Mesenchymal stem cell (in vitro differentiated cells and primary cell): ENCODE results near the gene GRK2.

Source experiments
- DNase-seq: peaks from one replicate; pipeline ENCODE4 v3.0.0-alpha.2; 2013
- H2AFZ ChIP-seq: one replicate; pipeline ENCODE4 v1.6.1; 2013; ENCODE audit warnings: low read depth, mild to moderate bottlenecking, control low read depth, inconsistent platforms, low read length, moderate library complexity
- H2AK5ac ChIP-seq: 2 replicates; pipeline ENCODE4 v1.6.1; 2013; ENCODE audit warnings: low read length, moderate library complexity, mild to moderate bottlenecking, inconsistent platforms; ENCODE audit not compliant: severe bottlenecking
- H2BK120ac ChIP-seq: one replicate; pipeline ENCODE4 v1.6.1; 2013; ENCODE audit warnings: low read depth, mild to moderate bottlenecking, inconsistent platforms, low read length, moderate library complexity
- H2BK12ac ChIP-seq, 2 experiments: one replicate each; pipeline ENCODE4 v1.6.1; 2013; ENCODE audit warnings: inconsistent platforms in 2 of 2, low read length in 2 of 2, mild to moderate bottlenecking in 2 of 2, moderate library complexity in 2 of 2, control low read depth in 1 of 2
- H2BK15ac ChIP-seq: one replicate; pipeline ENCODE4 v1.6.1; 2013; ENCODE audit warnings: mild to moderate bottlenecking, low read depth, inconsistent platforms; ENCODE audit not compliant: poor library complexity, severe bottlenecking
- H2BK5ac ChIP-seq: 2 replicates; pipeline ENCODE4 v1.6.1; 2013; ENCODE audit warnings: low read depth, mild to moderate bottlenecking, low read length, control low read depth, inconsistent platforms; ENCODE audit not compliant: poor library complexity, severe bottlenecking
- H3K14ac ChIP-seq, 2 experiments: one replicate each; pipeline ENCODE4 v1.6.1; 2013; ENCODE audit warnings: inconsistent platforms in 2 of 2, low read length in 2 of 2, control low read depth in 1 of 2, mild to moderate bottlenecking in 1 of 2, moderate library complexity in 1 of 2
- H3K18ac ChIP-seq, 2 experiments: one replicate each; pipeline ENCODE4 v1.6.1; 2013; ENCODE audit warnings: inconsistent platforms in 2 of 2, low read length in 2 of 2, control low read depth in 1 of 2, low read depth in 1 of 2, mild to moderate bottlenecking in 1 of 2
- H3K23ac ChIP-seq, 2 experiments: one replicate each; pipeline ENCODE4 v1.6.1; 2013; ENCODE audit warnings: inconsistent platforms in 2 of 2, low read length in 2 of 2, mild to moderate bottlenecking in 2 of 2, moderate library complexity in 2 of 2, control low read depth in 1 of 2
- H3K27ac ChIP-seq: 2 replicates; pipeline ENCODE4 v1.5.1; 2013; ENCODE audit warnings: mild to moderate bottlenecking, moderate library complexity, low read length, control low read depth, inconsistent platforms; ENCODE audit not compliant: poor library complexity, severe bottlenecking
- H3K27me3 ChIP-seq, 2 experiments: 2 replicates each; pipeline versions ENCODE4 v1.6.1 to v1.7.0; 2013; ENCODE audit warnings: low read length in 2 of 2, mild to moderate bottlenecking in 2 of 2, moderate library complexity in 2 of 2, control low read depth in 1 of 2, inconsistent platforms in 1 of 2; ENCODE audit not compliant: control insufficient read depth in 1 of 2, insufficient read depth in 1 of 2
- H3K36me3 ChIP-seq, 2 experiments: 2 replicates each; pipeline versions ENCODE4 v1.6.1 to v1.7.0; 2013; ENCODE audit warnings: low read length in 2 of 2, control low read depth in 1 of 2, inconsistent platforms in 1 of 2, low read depth in 1 of 2, mild to moderate bottlenecking in 1 of 2; ENCODE audit not compliant: insufficient read depth in 2 of 2, control insufficient read depth in 1 of 2
- H3K4ac ChIP-seq, 2 experiments: one replicate each; pipeline ENCODE4 v1.6.1; 2013; ENCODE audit warnings: inconsistent platforms in 2 of 2, low read length in 2 of 2, mild to moderate bottlenecking in 2 of 2, moderate library complexity in 2 of 2, control low read depth in 1 of 2, low read depth in 1 of 2
- H3K4me1 ChIP-seq: 2 replicates; pipeline ENCODE4 v1.6.1; 2013; ENCODE audit warnings: low read depth, low read length, control low read depth; ENCODE audit not compliant: control insufficient read depth, insufficient read depth
- H3K4me2 ChIP-seq: 2 replicates; pipeline ENCODE4 v1.6.1; 2013; ENCODE audit warnings: low read length, mild to moderate bottlenecking, inconsistent platforms; ENCODE audit not compliant: poor library complexity, severe bottlenecking
- H3K4me3 ChIP-seq, 2 experiments: 2 replicates each; pipeline versions ENCODE4 v1.5.1 to v1.7.0; 2013; ENCODE audit warnings: low read length in 2 of 2, mild to moderate bottlenecking in 2 of 2, control low read depth in 1 of 2, low read depth in 1 of 2; ENCODE audit not compliant: insufficient read depth in 1 of 2
- H3K79me1 ChIP-seq: replicated peaks from 2 replicates; pipeline ENCODE4 v1.6.1; 2013; ENCODE audit warnings: mild to moderate bottlenecking, control low read depth, low read length, inconsistent platforms; ENCODE audit not compliant: poor library complexity, severe bottlenecking
- H3K9ac ChIP-seq: 2 replicates; pipeline ENCODE4 v1.7.0; 2013; ENCODE audit warnings: mild to moderate bottlenecking, low read length, moderate library complexity
- H3K9me3 ChIP-seq: 2 replicates; pipeline ENCODE4 v1.7.0; 2013; ENCODE audit warnings: mild to moderate bottlenecking, low read length; ENCODE audit not compliant: control insufficient read depth
- H4K8ac ChIP-seq: one replicate; pipeline ENCODE4 v1.6.1; 2013; ENCODE audit warnings: inconsistent platforms, mild to moderate bottlenecking, low read length, moderate library complexity
- H4K91ac ChIP-seq: one replicate; pipeline ENCODE4 v1.6.1; 2013; ENCODE audit warnings: mild to moderate bottlenecking, low read length, inconsistent platforms
- WGBS: methylation state at CpG from one replicate; pipeline ENCODE4 v1.1.7; 2013; ENCODE audit warnings: mixed read lengths; 5-methylcytosine and 5-hydroxymethylcytosine counted together

Gene GRK2

GRCh38 chr11:67277231-67277961, 11.1 kb downstream of the GRK2 start:
- H3K4me1 ChIP-seq = peaks cover 28% of the 10 kb centered on the region
- H3K27me3 ChIP-seq = no peaks in the 10 kb centered on the region
- peak overlapping the region; percentile 74 for H4K8ac ChIP-seq
- 46% methylated on average over 24 of the region's 24 CpGs for WGBS
- no peak overlapping the region for H2BK5ac ChIP-seq
- peak overlapping the region in 1 of 2 experiments; percentile 89 for H3K23ac ChIP-seq
- peak overlapping the region; percentile 56 to 88 for H3K18ac ChIP-seq
- H3K36me3 ChIP-seq = peaks cover 33 to 88% of the 10 kb centered on the region in 2 experiments
- peak overlapping the region; percentile 89 for H4K91ac ChIP-seq
- H3K9ac ChIP-seq = peak overlapping the region; percentile 87
- H2AFZ ChIP-seq = no peak overlapping the region
- H3K4me2 ChIP-seq = peak overlapping the region; percentile 65
- peak overlapping the region; percentile 59 for H2AK5ac ChIP-seq
- peak overlapping the region in 1 of 2 experiments; percentile 82 for H3K14ac ChIP-seq
- H2BK12ac ChIP-seq = peak overlapping the region; percentile 75
- H3K27ac ChIP-seq = peak overlapping the region; percentile 46
- peak overlapping the region; percentile 32 to 77 for H3K4me3 ChIP-seq
- H3K4ac ChIP-seq = peak overlapping the region; percentile 87 to 89
- peaks cover 61% of the 10 kb centered on the region for H3K79me1 ChIP-seq
- peak overlapping the region; percentile 42 for H2BK120ac ChIP-seq
- DNase-seq = peak; percentile 68
- peak overlapping the region; percentile 98 for H2BK15ac ChIP-seq
- H3K9me3 ChIP-seq = no peaks in the 10 kb centered on the region

GRCh38 chr11:67278135-67278938, 12.1 kb downstream of the GRK2 start:
- Histone ChIP-seq H3K14ac (no peak overlapping the region), H4K8ac (peak overlapping the region; percentile 5), H3K4me2 (no peak overlapping the region), H3K27ac (peak overlapping the region; percentile 31), H2BK120ac (peak overlapping the region; percentile 0), H4K91ac (peak overlapping the region; percentile 55), H2AK5ac (peak overlapping the region; percentile 50), H2BK5ac (no peak overlapping the region), H2BK12ac (peak overlapping the region; percentile 59 to 75), H3K79me1 (peaks cover 66% of the 10 kb centered on the region), H3K18ac (peak overlapping the region; percentile 4 to 44), H3K9ac (peak overlapping the region; percentile 87), H2AFZ (no peak overlapping the region), H3K4me1 (peaks cover 26% of the 10 kb centered on the region), H3K23ac (peak overlapping the region in 1 of 2 experiments; percentile 43), H3K36me3 (peaks cover 43 to 88% of the 10 kb centered on the region in 2 experiments), H3K9me3 (no peaks in the 10 kb centered on the region), H2BK15ac (peak overlapping the region; percentile 98), H3K27me3 (no peaks in the 10 kb centered on the region), H3K4me3 (peak overlapping the region in 1 of 2 experiments; percentile 77), H3K4ac (peak overlapping the region in 1 of 2 experiments; percentile 76)
- DNase-seq = no peak
- 96% methylated on average over 14 of the region's 14 CpGs for WGBS

DNA sequence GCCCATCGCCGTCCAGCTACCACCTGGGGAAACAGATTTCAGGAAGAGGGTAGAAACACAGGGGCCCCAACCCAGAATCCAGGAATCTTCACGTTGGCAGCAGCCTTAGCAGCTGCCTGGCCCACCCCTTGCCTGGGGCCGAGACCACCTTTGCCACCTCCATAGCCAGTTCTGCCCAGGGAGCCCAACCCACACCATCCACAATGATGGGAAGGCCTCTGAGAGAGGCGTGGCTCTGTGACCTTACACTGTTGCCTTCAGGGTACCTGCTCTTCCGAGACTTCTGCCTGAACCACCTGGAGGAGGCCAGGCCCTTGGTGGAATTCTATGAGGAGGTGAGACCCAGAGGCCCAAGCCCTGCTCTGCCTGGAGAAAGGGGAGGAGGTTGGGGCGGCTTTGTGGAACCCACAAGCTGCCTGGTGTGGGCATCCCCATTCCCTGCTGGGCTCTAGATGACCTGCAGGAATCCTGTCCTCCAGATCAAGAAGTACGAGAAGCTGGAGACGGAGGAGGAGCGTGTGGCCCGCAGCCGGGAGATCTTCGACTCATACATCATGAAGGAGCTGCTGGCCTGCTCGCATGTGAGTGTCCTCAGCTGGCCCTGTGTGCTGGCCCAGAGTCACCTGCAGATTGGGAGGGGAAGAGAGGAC, 12.8 kb downstream of the GRK2 start:
- Histone ChIP-seq H3K27ac (no peak overlapping the region), H3K14ac (no peak overlapping the region), H3K4me2 (no peak overlapping the region), H3K4me3 (no peak overlapping the region), H2AK5ac (no peak overlapping the region), H2AFZ (no peak overlapping the region), H2BK120ac (no peak overlapping the region), H3K27me3 (no peaks in the 10 kb centered on the region), H3K9me3 (no peaks in the 10 kb centered on the region), H2BK12ac (no peak overlapping the region), H4K8ac (no peak overlapping the region), H3K4me1 (peaks cover 23% of the 10 kb centered on the region), H3K4ac (no peak overlapping the region), H3K9ac (no peak overlapping the region), H2BK15ac (no peak overlapping the region), H3K23ac (peak overlapping the region in 1 of 2 experiments; percentile 16), H2BK5ac (no peak overlapping the region), H3K18ac (no peak overlapping the region), H4K91ac (no peak overlapping the region), H3K79me1 (peaks cover 69% of the 10 kb centered on the region), H3K36me3 (peaks cover 50 to 92% of the 10 kb centered on the region in 2 experiments)
- WGBS = 94% methylated on average over 14 of the region's 14 CpGs
- no peak for DNase-seq
